Liver (tissue), 3 donors: ENCODE results near the gene SAMD4A.

ENCODE experiments used
- CTCF ChIP-seq: fragments of 150-350 bp; IDR thresholded peaks from 2 replicates; pipeline ENCODE4 v1.5.1; 2017; ENCODE audit warnings: improper control_type of control experiment, low read depth, low read length; ENCODE audit not compliant: missing input control
- GABPA ChIP-seq, 2 donors: IDR thresholded peaks in 1 of 2; conservative IDR thresholded peaks in 1 of 2; 2 replicates each; pipeline ENCODE4 v1.6.1; 2016; ENCODE audit warnings: antibody characterized with exemption in 2 of 2, mild to moderate bottlenecking in 1 of 2, moderate library complexity in 1 of 2
- JUND ChIP-seq, 2 donors: IDR thresholded peaks; 2 replicates each; pipeline ENCODE4 v1.6.1; 2016; ENCODE audit warnings: antibody characterized with exemption in 2 of 2
- MAX ChIP-seq: IDR thresholded peaks from 2 replicates; pipeline ENCODE4 v1.6.1; 2016; ENCODE audit warnings: antibody characterized with exemption
- RAD21 ChIP-seq, 2 donors: IDR thresholded peaks; 2 replicates each; pipeline ENCODE4 v1.6.1; 2016; ENCODE audit warnings: antibody characterized with exemption in 2 of 2, mild to moderate bottlenecking in 2 of 2
- REST ChIP-seq: IDR thresholded peaks from 2 replicates; pipeline ENCODE4 v1.6.1; 2016; ENCODE audit warnings: antibody characterized with exemption, mild to moderate bottlenecking
- RXRA ChIP-seq, 2 donors: IDR thresholded peaks; 2 replicates each; pipeline ENCODE4 v1.6.1; 2017 to 2018; ENCODE audit warnings: antibody characterized with exemption in 2 of 2, mild to moderate bottlenecking in 1 of 2
- SP1 ChIP-seq: IDR thresholded peaks from 2 replicates; pipeline ENCODE4 v1.6.1; 2018; ENCODE audit warnings: antibody characterized with exemption, mild to moderate bottlenecking
- donor health status: healthy.
- donor health status: healthy.

GRCh38 chr14:54582334-54582733 is 15.4 kb downstream of the SAMD4A start:
- TF ChIP-seq REST (no peak), CTCF (no peak), MAX (no peak), JUND (IDR thresholded peaks at IDR 0.05) (no peak), SP1 (no peak), RXRA (IDR thresholded peaks at IDR 0.05) (no peak), RAD21 (IDR thresholded peaks at IDR 0.05) (no peak), GABPA (IDR thresholded peaks at IDR 0.05 in 1 of 2, conservative IDR thresholded peaks at IDR 0.05 in 1 of 2) (no peak)
